ENCODE results near the gene NDUFS8. TPM values are rescaled to one million over a fixed set of nuclear protein-coding genes. Genes with fewer than 3 reads are reported as not detected.

NDUFS8 gene
- total RNA-seq, 1 experiment from 2014 or later: 576 TPM

- H3K27ac ChIP-seq (ENCODE audit: low read length): no peak overlapping the region
Measured at GRCh38 chr11:68032003-68032402, 1.5 kb downstream of the NDUFS8 start.

GRCh38 chr11:68032997-68033707 is 2.7 kb downstream of the NDUFS8 start:
- Histone ChIP-seq H3K4me1 (ENCODE audit: insufficient read depth, low read length) (peaks cover 35% of the 10 kb centered on the region), H3K4me2 (ENCODE audit: low read length) (no peak overlapping the region), H4K20me1 (ENCODE audit: low read length) (no peaks in the 10 kb centered on the region), H2AFZ (ENCODE audit: low read length) (no peak overlapping the region), H3K9ac (ENCODE audit: low read length) (no peak overlapping the region), H3K79me2 (ENCODE audit: low read length) (peaks cover 44% of the 10 kb centered on the region), H3K4me3 (ENCODE audit: low read length) (no peak overlapping the region), H3K27ac (ENCODE audit: low read length) (no peak overlapping the region), H3K36me3 (ENCODE audit: low read depth, low read length) (peaks cover 11% of the 10 kb centered on the region), H3F3A (ENCODE audit: low read length, unreplicated experiment) (peaks cover 8% of the 10 kb centered on the region), H3K9me3 (ENCODE audit: low read length) (no peaks in the 10 kb centered on the region), H3K9me2 (replicated peaks; ENCODE audit: low read length) (no peaks in the 10 kb centered on the region), H3K27me3 (ENCODE audit: low read length) (no peaks in the 10 kb centered on the region)
- ChIA-PET CTCF (no interaction called here), POLR2A (ENCODE audit: unreplicated experiment) (no interaction called here)
- TF ChIP-seq EZH2 (IDR thresholded peaks at IDR 0.05; ENCODE audit: low read length, unreplicated experiment): no peak
- TF ChIP-seq CTCF (conservative IDR thresholded peaks at IDR 0.05; ENCODE audit: low read depth, low read length): no peak
- TF ChIP-seq EZH2phosphoT487 (IDR thresholded peaks at IDR 0.05; ENCODE audit: borderline replicate concordance, low read length): no peak
- ATAC-seq (no peak), DNase-seq (no peak)
- no TSS peak for BruUV-seq (replicated peaks)
- intact Hi-C loops (cut with micrococcal nuclease): no loop called here

More at GRCh38 chr11:68032003-68032402, 1.5 kb downstream of the NDUFS8 start:
- peak overlapping the region; percentile 91; the same call in 1 of the 2 replicates for H3K4me3 ChIP-seq (ENCODE audit: low read length)
- H3K9me3 ChIP-seq (ENCODE audit: low read length): no peaks in the 10 kb centered on the region
- ATAC-seq (no peak), DNase-seq (no peak)
- BruUV-seq (replicated peaks): no TSS peak
- peak overlapping the region; percentile 96 for H3K9ac ChIP-seq (ENCODE audit: low read length)
- intact Hi-C loops (cut with micrococcal nuclease): no loop called here
- H3F3A ChIP-seq (ENCODE audit: low read length, unreplicated experiment): peaks cover 8% of the 10 kb centered on the region
- peaks cover 44% of the 10 kb centered on the region for H3K4me1 ChIP-seq (ENCODE audit: insufficient read depth, low read length)
- CTCF ChIA-PET: no interaction called here
- no peak overlapping the region for H2AFZ ChIP-seq (ENCODE audit: low read length)
- peak overlapping the region; percentile 96 for H3K4me2 ChIP-seq (ENCODE audit: low read length)
- POLR2A ChIA-PET (ENCODE audit: unreplicated experiment): no interaction called here
- no peaks in the 10 kb centered on the region for H4K20me1 ChIP-seq (ENCODE audit: low read length)
- H3K9me2 ChIP-seq (replicated peaks; ENCODE audit: low read length): no peaks in the 10 kb centered on the region
- H3K36me3 ChIP-seq (ENCODE audit: low read depth, low read length): peaks cover 11% of the 10 kb centered on the region
- H3K79me2 ChIP-seq (ENCODE audit: low read length): peaks cover 51% of the 10 kb centered on the region
- H3K27me3 ChIP-seq (ENCODE audit: low read length): no peaks in the 10 kb centered on the region
- TF ChIP-seq EZH2phosphoT487 (IDR thresholded peaks at IDR 0.05; ENCODE audit: borderline replicate concordance, low read length): no peak
- no peak for TF ChIP-seq CTCF (conservative IDR thresholded peaks at IDR 0.05; ENCODE audit: low read depth, low read length)
- no peak for TF ChIP-seq EZH2 (IDR thresholded peaks at IDR 0.05; ENCODE audit: low read length, unreplicated experiment)

GRCh38 chr11:68033708-68034045 is 3.2 kb downstream of the NDUFS8 start:
- BruUV-seq (replicated peaks): no TSS peak
- Histone ChIP-seq H3K79me2 (ENCODE audit: low read length) (peaks cover 48% of the 10 kb centered on the region), H2AFZ (ENCODE audit: low read length) (no peak overlapping the region), H3K27ac (ENCODE audit: low read length) (no peak overlapping the region), H3K36me3 (ENCODE audit: low read depth, low read length) (peaks cover 11% of the 10 kb centered on the region), H3K9ac (ENCODE audit: low read length) (no peak overlapping the region), H3K4me2 (ENCODE audit: low read length) (no peak overlapping the region), H3K9me3 (ENCODE audit: low read length) (no peaks in the 10 kb centered on the region), H3K4me1 (ENCODE audit: insufficient read depth, low read length) (peaks cover 35% of the 10 kb centered on the region), H3K9me2 (replicated peaks; ENCODE audit: low read length) (no peaks in the 10 kb centered on the region), H3K4me3 (ENCODE audit: low read length) (no peak overlapping the region), H4K20me1 (ENCODE audit: low read length) (no peaks in the 10 kb centered on the region), H3K27me3 (ENCODE audit: low read length) (no peaks in the 10 kb centered on the region), H3F3A (ENCODE audit: low read length, unreplicated experiment) (peaks cover 8% of the 10 kb centered on the region)
- TF ChIP-seq EZH2 (IDR thresholded peaks at IDR 0.05; ENCODE audit: low read length, unreplicated experiment) (no peak), EZH2phosphoT487 (IDR thresholded peaks at IDR 0.05; ENCODE audit: borderline replicate concordance, low read length) (no peak), CTCF (conservative IDR thresholded peaks at IDR 0.05; ENCODE audit: low read depth, low read length) (no peak)
- no peak for DNase-seq
- no peak for ATAC-seq
- POLR2A ChIA-PET (ENCODE audit: unreplicated experiment): no interaction called here
- intact Hi-C loops (cut with micrococcal nuclease): no loop called here
- CTCF ChIA-PET: no interaction called here

Data from PC-3 (cell line).